A549 (cell line): ENCODE data around the gene PSMA2. TPM values are rescaled to one million over a fixed set of nuclear protein-coding genes. Genes with fewer than 3 reads are reported as not detected.

ENCODE experiments used
- ATAC-seq, 2 experiments: fragments of 200-7000 bp in 1 of 2; fragments of >200 bp in 1 of 2; cut with Nextera tagmentation in 1 of 2; cut with Tn5 transposase in 1 of 2; 3 replicates each; pipeline versions ENCODE4 v1.8.0 to v1.9.1; 2018 to 2020; ENCODE audit warnings: mild to moderate bottlenecking in 1 of 2, moderate library complexity in 1 of 2
- CTCF ChIA-PET: fragments of 300-600 bp; sonication (Branson Sonifier 250); formaldehyde crosslinking; extraction: SDS; loops from one replicate; lab custom pipeline; 2021; ENCODE audit warnings: antibody characterized with exemption, inconsistent platforms; lab: Yijun Ruan, JAX
- POLR2A ChIA-PET: fragments of 350-600 bp; formaldehyde crosslinking; extraction: SDS; loops from one replicate; lab custom pipeline; 2021; ENCODE audit warnings: antibody characterized with exemption, inconsistent platforms; lab: Yijun Ruan, JAX
- DNase-seq, 2 experiments: peaks; one replicate each; pipeline versions ENCODE4 v3.0.0 to v3.0.0-alpha.2; 2011 to 2016; ENCODE audit warnings: low read depth in 1 of 2, low spot score in 1 of 2
- FAIRE-seq: peaks from 2 replicates; lab custom pipeline; 2011; peaks lifted over from hg19 to GRCh38; lab: Jason Lieb, UNC
- H3K27ac ChIP-seq, 2 experiments: fragments of >200 bp; sonication (Bioruptor Twin); formaldehyde crosslinking; 3 replicates each; pipeline ENCODE4 v1.5.1; 2016 to 2017
- H3K4me1 ChIP-seq: fragments of >200 bp; sonication (Bioruptor Twin); formaldehyde crosslinking; 3 replicates; pipeline ENCODE4 v1.6.1; 2016
- H3K4me2 ChIP-seq: fragments of >200 bp; sonication (Bioruptor Twin); formaldehyde crosslinking; 3 replicates; pipeline ENCODE4 v1.6.1; 2016
- H3K4me3 ChIP-seq: fragments of >200 bp; sonication (Bioruptor Twin); formaldehyde crosslinking; 3 replicates; pipeline ENCODE4 v1.5.1; 2016
- H3K9me3 ChIP-seq: fragments of >200 bp; sonication (Bioruptor Twin); formaldehyde crosslinking; 3 replicates; pipeline ENCODE4 v1.6.1; 2016
- ATOH8 ChIP-seq: fragments of 250-450 bp; sonication (Bioruptor Pico); IDR thresholded peaks from 2 replicates; pipeline ENCODE4 v1.5.0; 2020; ENCODE audit warnings: low read depth, mild to moderate bottlenecking, moderate library complexity
- EHF ChIP-seq: fragments of 250-450 bp; sonication (Bioruptor Pico); IDR thresholded peaks from 2 replicates; pipeline ENCODE4 v1.5.0; 2020; ENCODE audit warnings: mild to moderate bottlenecking
- EHMT2 ChIP-seq: fragments of 200-600 bp; sonication (generic); IDR thresholded peaks from 2 replicates; pipeline ENCODE4 v1.6.1; 2016; ENCODE audit warnings: antibody characterized with exemption, low read depth, mild to moderate bottlenecking, moderate library complexity
- ESRRA ChIP-seq: fragments of 150-350 bp; IDR thresholded peaks from 2 replicates; pipeline ENCODE4 v1.6.1; 2014; ENCODE audit warnings: mild to moderate bottlenecking, low read length, borderline replicate concordance
- FOSB ChIP-seq: fragments of 250-450 bp; sonication (Bioruptor Pico); IDR thresholded peaks from 2 replicates; pipeline ENCODE4 v1.5.0; 2020; ENCODE audit warnings: mild to moderate bottlenecking, moderate library complexity
- HDAC2 ChIP-seq: fragments of 200-600 bp; sonication (generic); IDR thresholded peaks from 2 replicates; pipeline ENCODE4 v1.6.1; 2016
- HMGXB4 ChIP-seq: fragments of 250-450 bp; sonication (Bioruptor Pico); IDR thresholded peaks from 2 replicates; pipeline ENCODE4 v1.5.0; 2021; ENCODE audit warnings: mild to moderate bottlenecking, moderate library complexity, borderline replicate concordance
- HOXA7 ChIP-seq: fragments of 250-450 bp; sonication (Bioruptor Pico); IDR thresholded peaks from 2 replicates; pipeline ENCODE4 v1.5.0; 2020; ENCODE audit warnings: mild to moderate bottlenecking, moderate library complexity
- JUNB ChIP-seq: fragments of >200 bp; sonication (Bioruptor Twin); formaldehyde crosslinking; IDR thresholded peaks from 2 replicates; pipeline ENCODE4 v1.6.1; 2016
- MYC ChIP-seq: IDR thresholded peaks from 2 replicates; pipeline ENCODE4 v1.6.1; 2012; ENCODE audit warnings: mild to moderate bottlenecking, inconsistent platforms, low read length, improper control_type of control experiment, borderline replicate concordance
- NPAS2 ChIP-seq: fragments of 250-450 bp; sonication (Bioruptor Pico); IDR thresholded peaks from 2 replicates; pipeline ENCODE4 v1.8.0; 2022; ENCODE audit warnings: mild to moderate bottlenecking, moderate library complexity, borderline replicate concordance
- PBX3 ChIP-seq: IDR thresholded peaks from 2 replicates; pipeline ENCODE4 v1.6.1; 2012
- POLR2AphosphoS2 ChIP-seq: conservative IDR thresholded peaks from 2 replicates; pipeline ENCODE4 v1.6.1; 2012; ENCODE audit warnings: low read length, improper control_type of control experiment, inconsistent platforms
- RARB ChIP-seq: fragments of 250-450 bp; sonication (Bioruptor Pico); IDR thresholded peaks from 2 replicates; pipeline ENCODE4 v1.8.0; 2021; ENCODE audit warnings: mild to moderate bottlenecking, moderate library complexity
- RNF2 ChIP-seq: fragments of 200-600 bp; sonication (generic); IDR thresholded peaks from 2 replicates; pipeline ENCODE4 v1.6.1; 2016; ENCODE audit warnings: low read depth, mild to moderate bottlenecking, antibody characterized with exemption, moderate library complexity, borderline replicate concordance
- SMC3 ChIP-seq: fragments of >200 bp; sonication (Bioruptor Twin); formaldehyde crosslinking; IDR thresholded peaks from 3 replicates; pipeline ENCODE4 v1.6.1; 2018; ENCODE audit warnings: inconsistent platforms
- TFCP2L1 ChIP-seq: fragments of 250-450 bp; sonication (Bioruptor Pico); IDR thresholded peaks from 2 replicates; pipeline ENCODE4 v1.5.0; 2021; ENCODE audit warnings: mild to moderate bottlenecking
- USF2 ChIP-seq: fragments of 450-650 bp; IDR thresholded peaks from 2 replicates; pipeline ENCODE4 v1.6.1; 2014; ENCODE audit warnings: antibody characterized with exemption
- ZFP36 ChIP-seq: fragments of 450-650 bp; IDR thresholded peaks from 2 replicates; pipeline ENCODE4 v1.6.1; 2014; ENCODE audit warnings: borderline replicate concordance; ENCODE audit not compliant: partially characterized antibody
- ZSCAN20 ChIP-seq: fragments of 250-450 bp; sonication (Bioruptor Pico); IDR thresholded peaks from 2 replicates; pipeline ENCODE4 v1.8.0; 2022; ENCODE audit warnings: mild to moderate bottlenecking, moderate library complexity
- WGBS: methylation state at CpG from one replicate; pipeline ENCODE4 v1.1.6; 2017; ENCODE audit errors: missing lambda C conversion rate; 5-methylcytosine and 5-hydroxymethylcytosine counted together
- polyA plus RNA-seq, 4 experiments: library from polyadenylated mRNA; depleted of rRNA in 3 of 4; stranded (reverse); fragments of >200 nt; fragmentation: RNase III in 1 of 4; extraction: RNeasy Plus Mini Kit Qiagen cat#74134 plus additional on column Dnase treatment in 1 of 4; gene quantifications; 2 replicates in 3 of 4; 3 replicates in 1 of 4; pipeline ENCODE4 v1.2.3, GENCODE V29; 2011 to 2017
- TF ChIP-seq, protein P1 (sequence below): fragments of >200 bp; sonication (Bioruptor Twin); formaldehyde crosslinking; IDR thresholded peaks from 2 replicates; pipeline ENCODE4 v1.6.1; 2016

PSMA2 gene
- polyA plus RNA-seq, 2 of the 4 experiments (the other 2 are of a cell fraction), result 188 to 324 TPM

- TF ChIP-seq PBX3 (no peak), RNF2 (no peak)
Observed at GRCh38 chr7:42964849-42965805, 33.2 kb upstream of the PSMA2 start (continued).

- H3K4me3 ChIP-seq, result no peak overlapping the region
- no peaks in the 10 kb centered on the region for H3K9me3 ChIP-seq
- 33% methylated on average over 2 of the region's 2 CpGs for WGBS
- H3K27ac ChIP-seq, result no peak overlapping the region
- no peak for TF ChIP-seq ZFP36
- TF ChIP-seq EHMT2, result no peak
- TF ChIP-seq FOSB, result no peak
- no peak for TF ChIP-seq MYC
- no peak for TF ChIP-seq RARB
- TF ChIP-seq ATOH8 (CRISPR knock-in tag), result no peak
- no peak for TF ChIP-seq SMC3
- no peak for TF ChIP-seq HMGXB4
- no peak for TF ChIP-seq HDAC2
- TF ChIP-seq USF2, result no peak
- TF ChIP-seq NPAS2 (CRISPR knock-in tag), result no peak
- no peak for TF ChIP-seq ZSCAN20 (CRISPR knock-in tag)
- no peak for TF ChIP-seq ESRRA
- TF ChIP-seq POLR2AphosphoS2, result no peak
- TF ChIP-seq, protein P1, sequence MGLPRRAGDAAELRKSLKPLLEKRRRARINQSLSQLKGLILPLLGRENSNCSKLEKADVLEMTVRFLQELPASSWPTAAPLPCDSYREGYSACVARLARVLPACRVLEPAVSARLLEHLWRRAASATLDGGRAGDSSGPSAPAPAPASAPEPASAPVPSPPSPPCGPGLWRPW, result no peak
- TF ChIP-seq TFCP2L1 (CRISPR knock-in tag), result no peak
- TF ChIP-seq JUNB, result no peak
- no peak for TF ChIP-seq HOXA7 (CRISPR knock-in tag)
- TF ChIP-seq EHF, result no peak
- no peak overlapping the region for H3K4me2 ChIP-seq
- no peaks in the 10 kb centered on the region for H3K4me1 ChIP-seq
- CTCF ChIA-PET, result interaction anchor here (0.6 to 1.3 kb wide), 3 partner anchors 10 to 490 kb away, joined by 3 to 4 read pairs (median 4); no protein-coding TSS in a partner anchor
- FAIRE-seq (no peak), ATAC-seq (no peak), DNase-seq (no peak)
- POLR2A ChIA-PET, result no interaction called here
Observed at GRCh38 chr7:42964293-42964692, 32.3 kb upstream of the PSMA2 start.
